H1 (cell line): ENCODE measurements around the gene GPR26.

ENCODE experiments used
- CREB1 ChIP-seq: IDR thresholded peaks from 2 replicates; pipeline ENCODE4 v1.6.1; 2012; ENCODE audit warnings: inconsistent platforms
- CTCF ChIP-seq, 3 experiments: IDR thresholded peaks; 1 replicate in 2 of 3; 2 replicates in 1 of 3; pipeline versions ENCODE4 v1.5.1 to v1.6.1; 2011; ENCODE audit warnings: low read length in 3 of 3, mild to moderate bottlenecking in 3 of 3, inconsistent platforms in 2 of 3, low read depth in 1 of 3, moderate library complexity in 1 of 3; ENCODE audit not compliant: insufficient read depth in 1 of 3; ENCODE audit errors: control extremely low read depth in 1 of 3
- SP1 ChIP-seq: IDR thresholded peaks from 2 replicates; pipeline ENCODE4 v1.6.1; 2011; ENCODE audit warnings: low read depth, low read length

GRCh38 chr10:123689880-123690279, 23.7 kb downstream of the GPR26 start:
- no peak for TF ChIP-seq SP1
- TF ChIP-seq CREB1: no peak
- no peak for TF ChIP-seq CTCF (IDR thresholded peaks at IDR 0.05; ENCODE audit: control extremely low read depth in 1 of 3, insufficient read depth in 1 of 3, low read depth in 1 of 3, low read length in 3 of 3)
